Uterus (tissue), 2 donors: ENCODE data around the gene ZHX3.

ENCODE experiments used
- POLR2A ChIP-seq, 2 donors: fragments of 450-650 bp; IDR thresholded peaks; one replicate each; pipeline ENCODE4 v1.6.1; 2016; ENCODE audit warnings: antibody characterized with exemption in 2 of 2, mild to moderate bottlenecking in 1 of 2, moderate library complexity in 1 of 2
- TF ChIP-seq, protein P1 (sequence below), 4 experiments: fragments of 200-600 bp in 2 of 4; fragments of 450-650 bp in 2 of 4; sonication (generic) in 2 of 4; IDR thresholded peaks; one replicate each; pipeline ENCODE4 v1.5.1; 2016 to 2019; ENCODE audit warnings: antibody characterized with exemption in 4 of 4, mild to moderate bottlenecking in 2 of 4, moderate library complexity in 1 of 4

GRCh38 chr20:41174782-41175181 lies 142.7 kb downstream of the ZHX3 start:
- TF ChIP-seq, protein P1, sequence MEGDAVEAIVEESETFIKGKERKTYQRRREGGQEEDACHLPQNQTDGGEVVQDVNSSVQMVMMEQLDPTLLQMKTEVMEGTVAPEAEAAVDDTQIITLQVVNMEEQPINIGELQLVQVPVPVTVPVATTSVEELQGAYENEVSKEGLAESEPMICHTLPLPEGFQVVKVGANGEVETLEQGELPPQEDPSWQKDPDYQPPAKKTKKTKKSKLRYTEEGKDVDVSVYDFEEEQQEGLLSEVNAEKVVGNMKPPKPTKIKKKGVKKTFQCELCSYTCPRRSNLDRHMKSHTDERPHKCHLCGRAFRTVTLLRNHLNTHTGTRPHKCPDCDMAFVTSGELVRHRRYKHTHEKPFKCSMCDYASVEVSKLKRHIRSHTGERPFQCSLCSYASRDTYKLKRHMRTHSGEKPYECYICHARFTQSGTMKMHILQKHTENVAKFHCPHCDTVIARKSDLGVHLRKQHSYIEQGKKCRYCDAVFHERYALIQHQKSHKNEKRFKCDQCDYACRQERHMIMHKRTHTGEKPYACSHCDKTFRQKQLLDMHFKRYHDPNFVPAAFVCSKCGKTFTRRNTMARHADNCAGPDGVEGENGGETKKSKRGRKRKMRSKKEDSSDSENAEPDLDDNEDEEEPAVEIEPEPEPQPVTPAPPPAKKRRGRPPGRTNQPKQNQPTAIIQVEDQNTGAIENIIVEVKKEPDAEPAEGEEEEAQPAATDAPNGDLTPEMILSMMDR (IDR thresholded peaks at IDR 0.05), result no peak
- no peak for TF ChIP-seq POLR2A (IDR thresholded peaks at IDR 0.05)
